GM12874 (cell line): Measurements from ENCODE around the gene MACROD1.

Source experiments
- CTCF ChIP-seq: IDR thresholded peaks from 2 replicates; pipeline ENCODE4 v1.5.1; 2011; ENCODE audit warnings: low read depth, mild to moderate bottlenecking, control low read depth, low read length, moderate library complexity; ENCODE audit not compliant: insufficient read depth

MACROD1 gene

GRCh38 chr11:64198511-64198910 is 32.6 kb upstream of the MACROD1 start:
- no peak for TF ChIP-seq CTCF

- no peak for TF ChIP-seq CTCF
Observed at GRCh38 chr11:64196626-64197025, 30.7 kb upstream of the MACROD1 start.

GRCh38 chr11:64192434-64192833 is 26.5 kb upstream of the MACROD1 start:
- TF ChIP-seq CTCF: no peak

DNA sequence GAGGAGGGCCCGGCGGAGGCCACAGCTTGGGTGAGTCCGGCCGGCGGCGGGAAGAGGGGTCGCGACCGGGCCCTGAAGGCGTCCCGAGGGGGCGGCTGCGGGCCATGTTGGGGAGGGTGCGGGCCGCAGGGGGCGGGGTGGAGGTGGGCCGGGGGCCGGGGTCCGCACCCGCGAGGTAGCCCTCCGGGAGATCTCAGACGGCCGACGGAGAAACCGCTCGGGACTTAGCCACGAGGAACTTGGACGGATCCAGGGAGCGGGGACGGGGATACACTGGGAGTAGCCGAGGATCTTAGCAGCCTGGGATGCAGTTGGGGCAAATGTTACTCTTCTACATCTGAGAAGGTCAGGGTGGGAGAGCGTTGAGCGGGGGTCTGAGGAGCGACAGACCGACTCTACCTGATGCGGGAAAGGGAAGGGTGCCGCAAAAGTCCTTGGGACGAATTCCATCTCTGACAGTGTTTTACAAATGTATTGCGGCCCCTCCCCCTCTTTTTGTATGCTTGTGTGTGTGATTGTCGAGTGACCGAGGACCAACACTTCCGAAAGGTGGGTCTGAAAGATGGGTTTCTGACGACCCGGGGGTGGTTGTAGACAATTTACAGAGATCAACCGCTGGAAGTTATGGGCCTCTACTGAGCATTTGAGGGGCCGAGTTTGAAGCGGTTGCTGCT is 20.7 kb upstream of the MACROD1 start:
- TF ChIP-seq CTCF: no peak

DNA sequence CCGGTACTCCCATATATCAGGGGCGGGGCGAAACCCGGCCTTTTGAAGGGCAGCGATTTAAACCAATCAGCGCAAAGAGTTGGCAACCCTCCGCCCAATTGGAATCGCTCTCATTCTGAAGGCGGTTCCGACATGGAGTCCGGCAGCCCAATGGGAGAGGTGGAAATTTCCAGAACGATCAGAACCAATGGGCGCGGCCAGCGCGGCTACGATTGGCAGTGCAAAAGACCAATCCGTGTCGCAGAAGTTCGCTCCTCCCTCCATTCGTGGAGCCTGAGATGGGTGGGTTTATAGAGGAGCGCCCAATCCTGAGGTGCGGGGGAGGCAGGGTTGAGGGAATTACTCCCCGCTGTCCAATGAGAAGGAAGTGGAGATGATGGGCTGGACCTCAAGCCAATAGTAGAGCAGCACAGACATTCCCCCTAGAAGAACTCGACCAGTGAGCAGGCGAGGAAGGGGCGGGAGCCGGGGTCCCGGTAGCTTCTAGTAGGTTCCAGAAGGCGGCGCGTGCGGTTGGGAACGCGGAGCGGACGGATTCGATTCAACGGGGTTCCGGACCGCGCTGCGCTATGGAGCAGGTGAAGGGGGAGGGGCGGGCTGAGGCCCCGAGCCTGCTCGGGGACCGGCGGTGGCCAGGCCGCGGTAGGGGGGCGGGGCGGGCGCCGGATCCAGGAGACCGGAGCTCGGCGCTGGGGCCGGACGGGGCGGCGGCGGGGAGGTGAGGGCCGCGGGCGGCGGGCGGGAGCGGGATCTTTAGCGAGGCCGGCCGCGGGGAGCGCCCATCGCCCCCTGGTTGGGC is 20.0 kb upstream of the MACROD1 start, which contains the start of gene STIP1:
STIP1 (plus strand) TSS at position 479 of the 799 bp plus-strand sequence; CDS start at position 570, 91 bp downstream.
- peak; percentile 48 for TF ChIP-seq CTCF

DNA sequence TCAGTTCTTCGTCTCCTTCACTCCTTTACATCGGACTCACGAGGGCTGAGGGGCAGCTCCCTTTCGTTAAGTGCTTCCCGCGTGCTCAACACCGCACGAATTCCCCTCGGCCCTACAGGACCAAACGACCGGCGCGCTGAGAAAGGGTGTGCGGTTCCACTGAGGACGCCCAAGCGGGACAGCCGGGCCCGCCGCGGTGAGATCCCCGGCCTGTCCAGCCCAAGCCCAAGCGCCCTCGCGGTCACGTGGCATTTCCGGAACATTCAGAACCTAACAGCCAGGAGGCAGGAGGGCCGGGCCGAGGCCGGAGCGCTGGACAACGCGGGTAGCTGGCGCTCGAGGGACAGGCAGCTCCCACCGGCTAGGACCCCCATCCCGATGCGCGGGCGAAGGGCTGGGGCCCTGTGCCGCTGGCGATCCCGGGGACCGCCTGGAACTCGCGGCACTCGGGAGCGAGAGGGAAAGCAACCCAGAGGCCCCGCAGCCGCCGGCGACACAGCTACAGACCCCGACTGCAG is 19.3 kb upstream of the MACROD1 start:
- TF ChIP-seq CTCF: no peak

DNA sequence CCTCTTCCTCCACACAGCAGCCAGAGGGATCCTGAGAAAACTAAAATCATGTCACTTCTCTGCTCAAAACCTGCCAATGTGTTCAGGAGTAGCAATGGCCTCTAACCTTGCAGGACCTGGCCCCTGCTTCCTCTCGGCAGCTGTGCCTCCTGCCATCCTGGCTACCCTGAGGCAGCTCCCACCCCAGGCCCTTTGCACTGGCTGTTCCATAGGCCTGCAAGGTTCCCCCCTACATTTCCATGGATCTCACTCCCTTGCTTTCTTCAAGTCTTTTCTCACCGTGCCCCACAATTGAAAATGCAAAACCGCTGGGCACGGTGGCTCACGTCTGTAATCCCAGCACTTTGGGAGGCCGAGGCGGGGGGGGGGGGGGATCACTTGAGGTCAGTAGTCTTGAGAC is 18.0 kb upstream of the MACROD1 start:
- TF ChIP-seq CTCF: no peak
